C4-2B (cell line): ENCODE results near the gene DEF6.
"Not testable (repeated sequence)": the region's sequence is repeated elsewhere in the genome, so short reads cannot be mapped to it uniquely, and the experiment has no call there.

Experiments
- H3K27ac ChIP-seq: fragments of 450-650 bp; 2 replicates; pipeline ENCODE4 v1.5.1; 2017
- ZFX ChIP-seq: fragments of 450-650 bp; IDR thresholded peaks from 2 replicates; pipeline ENCODE4 v1.6.1; 2017
- TF ChIP-seq, protein P1 (sequence below): fragments of 450-650 bp; conservative IDR thresholded peaks from 2 replicates; pipeline ENCODE4 v1.5.1; 2017; ENCODE audit warnings: mild to moderate bottlenecking

Gene DEF6

DNA sequence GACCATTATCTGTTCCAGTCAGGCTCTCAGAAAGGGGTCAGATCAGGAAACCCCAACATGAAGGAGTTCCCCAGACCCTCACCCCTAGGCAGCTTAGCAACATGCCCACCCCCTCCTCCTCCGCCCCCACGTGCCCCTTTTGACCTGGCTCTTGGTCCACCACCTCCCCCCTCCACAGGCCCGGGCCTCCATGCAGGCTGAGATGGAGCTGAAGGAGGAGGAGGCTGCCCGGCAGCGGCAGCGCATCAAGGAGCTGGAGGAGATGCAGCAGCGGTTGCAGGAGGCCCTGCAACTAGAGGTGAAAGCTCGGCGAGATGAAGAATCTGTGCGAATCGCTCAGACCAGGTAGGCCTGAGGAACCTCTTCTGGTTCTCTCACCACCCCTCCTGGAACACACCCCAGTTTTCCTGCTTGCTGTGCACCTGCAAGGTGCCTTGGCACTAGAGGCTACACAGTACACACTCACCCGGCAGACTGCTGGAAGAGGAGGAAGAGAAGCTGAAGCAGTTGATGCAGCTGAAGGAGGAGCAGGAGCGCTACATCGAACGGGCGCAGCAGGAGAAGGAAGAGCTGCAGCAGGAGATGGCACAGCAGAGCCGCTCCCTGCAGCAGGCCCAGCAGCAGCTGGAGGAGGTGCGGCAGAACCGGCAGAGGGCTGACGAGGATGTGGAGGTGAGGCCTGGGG lies 21.9 kb downstream of the DEF6 start:
- no peak overlapping the region for H3K27ac ChIP-seq
- TF ChIP-seq, protein P1, sequence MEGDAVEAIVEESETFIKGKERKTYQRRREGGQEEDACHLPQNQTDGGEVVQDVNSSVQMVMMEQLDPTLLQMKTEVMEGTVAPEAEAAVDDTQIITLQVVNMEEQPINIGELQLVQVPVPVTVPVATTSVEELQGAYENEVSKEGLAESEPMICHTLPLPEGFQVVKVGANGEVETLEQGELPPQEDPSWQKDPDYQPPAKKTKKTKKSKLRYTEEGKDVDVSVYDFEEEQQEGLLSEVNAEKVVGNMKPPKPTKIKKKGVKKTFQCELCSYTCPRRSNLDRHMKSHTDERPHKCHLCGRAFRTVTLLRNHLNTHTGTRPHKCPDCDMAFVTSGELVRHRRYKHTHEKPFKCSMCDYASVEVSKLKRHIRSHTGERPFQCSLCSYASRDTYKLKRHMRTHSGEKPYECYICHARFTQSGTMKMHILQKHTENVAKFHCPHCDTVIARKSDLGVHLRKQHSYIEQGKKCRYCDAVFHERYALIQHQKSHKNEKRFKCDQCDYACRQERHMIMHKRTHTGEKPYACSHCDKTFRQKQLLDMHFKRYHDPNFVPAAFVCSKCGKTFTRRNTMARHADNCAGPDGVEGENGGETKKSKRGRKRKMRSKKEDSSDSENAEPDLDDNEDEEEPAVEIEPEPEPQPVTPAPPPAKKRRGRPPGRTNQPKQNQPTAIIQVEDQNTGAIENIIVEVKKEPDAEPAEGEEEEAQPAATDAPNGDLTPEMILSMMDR, result no peak
- no peak for TF ChIP-seq ZFX

- TF ChIP-seq, protein P1, result no peak
- no peak for TF ChIP-seq ZFX
- H3K27ac ChIP-seq, result no peak overlapping the region
These were observed 22.4 kb downstream of the DEF6 start for GRCh38 chr6:35320031-35320410.

- no peak overlapping the region for H3K27ac ChIP-seq
- no peak for TF ChIP-seq ZFX
- TF ChIP-seq, protein P1, result no peak
These were observed 23.5 kb downstream of the DEF6 start for GRCh38 chr6:35321091-35321490.

DNA sequence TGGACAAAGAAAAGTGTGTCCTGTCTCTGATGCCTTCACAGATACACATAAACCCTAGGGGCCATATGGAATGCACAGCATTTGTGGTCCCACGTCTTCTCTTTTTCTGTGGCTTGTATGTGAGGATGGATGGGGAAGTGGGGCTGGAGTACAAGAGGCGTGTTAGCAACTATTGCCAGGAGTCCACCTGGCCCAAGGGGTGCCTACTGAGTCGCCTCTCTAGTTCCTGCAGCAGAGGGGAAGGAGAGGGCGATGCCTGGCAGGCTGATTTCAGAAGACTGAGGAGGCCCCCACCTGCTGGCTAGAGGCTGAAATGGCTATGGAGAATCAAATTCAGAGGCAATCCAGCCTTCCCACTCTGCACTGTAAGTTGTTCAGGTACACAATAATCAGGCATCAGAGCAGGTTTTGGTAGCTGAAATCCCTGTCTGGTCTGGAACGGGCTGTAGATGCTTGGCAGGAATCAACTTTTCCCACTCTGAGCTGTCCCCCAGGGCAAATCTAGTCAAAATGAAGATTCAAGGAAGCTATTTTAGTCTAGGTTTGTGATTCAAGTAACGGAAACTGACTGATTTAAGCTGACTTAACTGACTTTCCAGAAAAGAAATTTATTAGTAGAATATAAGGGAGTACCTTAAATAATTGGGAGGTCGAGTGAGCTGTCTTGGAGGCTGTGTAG lies 29.9 kb downstream of the DEF6 start:
- H3K27ac ChIP-seq, result no peak overlapping the region
- no peak for TF ChIP-seq ZFX
- TF ChIP-seq, protein P1, result peak; percentile 30

DNA sequence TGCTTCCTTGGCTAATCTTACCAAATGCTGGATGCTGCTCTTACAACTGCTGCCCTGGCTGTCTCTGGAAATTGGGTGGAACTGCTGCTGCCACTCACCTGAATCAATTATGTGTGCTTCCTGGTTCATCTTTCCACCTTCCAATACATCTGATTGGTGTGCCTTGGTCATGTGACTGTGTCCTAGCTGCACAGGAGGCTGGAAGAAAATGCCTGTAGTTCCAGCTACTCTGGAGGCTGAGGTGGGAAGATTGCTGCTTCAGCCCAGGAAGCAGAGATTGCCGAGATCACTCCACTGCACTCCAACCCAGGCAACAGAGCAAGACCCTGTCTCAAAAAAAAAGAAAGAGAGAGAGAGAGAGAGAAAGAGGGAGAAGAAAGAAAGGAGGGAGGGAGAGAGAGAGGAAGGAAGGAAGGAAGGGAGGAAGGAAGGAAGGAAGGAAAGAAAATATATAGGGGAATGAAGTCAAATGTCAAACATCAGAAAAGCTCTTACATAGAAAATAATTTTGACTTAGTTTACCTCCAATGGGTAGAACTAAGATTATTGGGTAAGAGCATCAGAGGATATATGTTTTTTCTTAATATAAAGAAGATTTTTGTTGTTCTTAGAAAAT lies 30.6 kb downstream of the DEF6 start:
- TF ChIP-seq, protein P1, result no peak
- TF ChIP-seq ZFX, result no peak
- no peak overlapping the region for H3K27ac ChIP-seq

GRCh38 chr6:35328965-35329364 lies 31.3 kb downstream of the DEF6 start:
- not testable (repeated sequence) for H3K27ac ChIP-seq

DNA sequence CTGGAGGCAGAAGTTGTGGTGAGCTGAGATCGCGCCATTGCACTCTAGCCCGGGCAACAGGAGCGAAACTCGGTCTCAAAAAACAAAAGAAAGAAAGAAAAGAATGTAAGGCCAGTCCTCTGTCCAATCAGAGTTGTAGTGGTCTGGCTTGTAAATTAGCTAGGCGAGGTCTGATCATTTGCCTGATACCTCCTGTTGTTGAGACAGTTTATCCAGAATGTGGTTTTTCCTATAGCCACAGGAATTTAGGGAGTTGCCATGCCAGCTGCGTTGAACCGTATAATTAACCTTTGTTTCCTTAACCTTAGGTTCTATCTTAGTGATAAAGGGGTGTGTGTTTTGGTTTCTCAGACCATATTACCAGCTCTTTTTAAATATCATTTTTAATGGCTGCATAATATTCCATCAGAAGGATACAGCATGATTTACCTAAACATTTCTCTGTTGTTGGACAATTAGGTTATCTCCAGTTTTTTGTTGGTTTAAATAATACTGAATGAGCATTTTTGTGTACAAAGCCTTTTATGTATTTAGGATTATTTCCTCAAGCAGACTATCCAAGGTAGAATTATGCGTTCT lies 33.0 kb downstream of the DEF6 start:
- H3K27ac ChIP-seq, result no peak overlapping the region
- TF ChIP-seq ZFX, result no peak
- TF ChIP-seq, protein P1, result no peak
